Skin epidermis (tissue), 12 donors: ENCODE data around the gene SSR4.
A peak's percentile ranks its signal among the peaks of the same experiment; 100 is the strongest.
"Not testable (repeated sequence)": the region's sequence is repeated elsewhere in the genome, so short reads cannot be mapped to it uniquely, and the experiment has no call there.

Source experiments
- H3K27ac ChIP-seq, 21 experiments: fragments of 200-600 bp; sonication (generic) in 11 of 21; one replicate each; pipeline ENCODE4 v1.5.0; 2020; ENCODE audit warnings: mild to moderate bottlenecking in 3 of 21, inconsistent platforms in 2 of 21, moderate library complexity in 2 of 21
- H3K4me3 ChIP-seq, 7 experiments: fragments of 200-600 bp; sonication (generic) in 2 of 7; one replicate each; pipeline ENCODE4 v1.5.0; 2020; ENCODE audit warnings: inconsistent platforms in 2 of 7, mild to moderate bottlenecking in 2 of 7, moderate library complexity in 1 of 7

Gene SSR4

DNA sequence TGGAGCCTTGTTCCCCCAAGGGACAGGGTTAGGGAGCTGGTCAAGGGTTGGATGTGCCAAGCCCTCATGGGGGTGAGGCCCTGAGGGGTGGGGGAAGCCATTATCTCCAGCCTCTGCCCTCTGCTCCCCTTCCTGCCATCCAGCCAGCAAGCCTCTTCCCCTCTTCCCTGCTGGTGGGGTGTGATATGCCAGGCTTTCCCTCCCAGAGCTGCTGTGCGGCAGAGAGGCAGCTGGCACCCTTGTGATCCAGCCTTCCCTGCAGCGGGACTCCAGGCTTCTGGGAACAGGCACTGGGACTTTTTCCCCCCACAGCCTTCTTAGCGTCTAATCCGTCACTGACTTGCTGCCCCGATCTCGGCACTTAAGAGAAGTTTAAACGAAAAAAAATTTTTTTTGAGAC is 6.3 kb downstream of the SSR4 start:
- Histone ChIP-seq H3K4me3 (no peak overlapping the region), H3K27ac (no peak overlapping the region)

DNA sequence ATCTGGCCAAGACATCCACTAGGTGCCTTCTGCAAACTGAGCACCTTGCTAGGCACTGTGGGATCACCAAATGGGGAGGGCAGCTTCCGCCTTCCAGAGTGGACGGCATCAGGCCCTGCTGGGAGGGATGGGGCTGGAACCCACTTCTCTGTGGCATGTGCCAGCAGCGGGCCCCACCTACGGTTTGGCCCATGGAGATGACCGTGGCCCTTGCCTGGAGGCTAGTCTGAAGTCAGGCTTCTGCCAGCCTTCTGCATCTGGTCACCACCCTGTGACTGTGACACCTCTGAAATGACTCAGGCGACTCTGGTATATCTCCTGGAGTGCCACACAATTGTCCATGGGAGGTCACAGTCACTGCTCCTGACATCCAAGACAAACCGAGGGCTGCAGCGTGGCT is 7.2 kb downstream of the SSR4 start:
- Histone ChIP-seq H3K27ac (no peak overlapping the region), H3K4me3 (no peak overlapping the region)

DNA sequence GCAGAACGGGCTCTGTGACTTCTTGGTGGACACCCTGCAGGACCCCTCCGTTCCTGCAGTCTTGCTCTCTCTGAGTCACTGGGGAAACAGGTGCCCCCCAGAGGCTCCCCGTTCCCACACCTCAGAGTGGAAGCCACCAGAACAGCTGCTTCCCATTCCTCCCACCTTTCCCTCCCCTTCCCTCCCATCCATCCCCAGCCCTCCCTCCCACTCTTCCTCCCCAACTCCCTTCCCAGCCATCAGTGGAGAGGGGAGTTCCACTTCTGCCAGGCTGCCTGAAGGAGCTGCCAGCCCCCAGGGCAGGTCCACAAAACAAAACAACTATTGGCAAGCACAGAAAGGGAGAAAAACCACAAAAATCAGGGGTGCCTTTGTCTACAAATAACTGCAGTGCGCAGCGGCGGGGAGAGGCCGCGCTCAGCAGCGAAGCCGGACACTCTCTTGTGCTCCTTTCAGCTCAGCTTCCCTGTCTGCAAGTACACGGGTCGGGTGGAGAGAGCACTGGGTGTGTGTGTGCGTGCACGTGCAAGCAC is 8.1 kb downstream of the SSR4 start:
- Histone ChIP-seq H3K27ac (no peak overlapping the region), H3K4me3 (no peak overlapping the region)

DNA sequence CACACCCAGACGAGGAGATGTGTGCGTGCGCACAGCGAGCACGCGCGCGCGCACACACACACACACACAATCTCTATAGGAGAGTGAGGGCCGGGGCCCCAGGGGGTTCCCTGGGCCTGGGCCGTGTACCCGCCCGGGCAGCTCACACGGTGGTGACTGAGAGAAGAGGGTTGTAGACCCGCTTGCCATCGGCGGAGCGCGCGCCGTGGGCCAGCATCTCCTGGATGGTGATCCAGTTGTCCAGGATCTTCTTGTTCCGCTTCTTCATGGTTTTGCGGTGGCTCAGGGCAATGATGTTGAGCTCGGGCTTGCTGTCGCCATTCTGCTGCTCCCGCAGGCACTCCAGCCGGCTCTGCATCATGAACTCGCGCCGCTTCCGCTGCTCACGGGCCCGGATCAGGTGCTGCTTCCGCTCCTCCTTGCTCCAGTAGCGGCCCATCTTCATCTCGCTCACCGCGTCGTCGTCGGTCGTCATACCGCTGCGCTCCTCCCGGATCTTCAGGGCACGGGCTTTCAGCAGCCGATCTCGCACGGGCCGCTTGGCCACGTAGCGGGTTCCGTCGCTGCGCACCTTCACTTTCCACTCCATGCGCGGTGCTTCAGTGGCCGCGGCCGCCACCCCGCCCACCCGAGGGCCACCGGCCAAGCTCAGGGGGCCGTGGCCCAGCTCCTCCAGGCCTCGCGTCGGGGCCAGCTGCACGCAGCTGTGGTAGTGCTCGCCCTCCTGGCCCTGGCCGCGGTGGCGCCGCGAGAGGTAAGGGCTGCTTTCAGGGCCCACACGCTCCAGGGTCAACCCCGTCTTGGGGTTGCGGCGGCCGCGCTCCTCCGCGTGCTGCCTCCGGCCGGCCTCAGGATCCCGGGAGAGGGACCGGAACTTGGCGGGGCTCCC is 9.0 kb downstream of the SSR4 start:
- Histone ChIP-seq H3K4me3 (no peak overlapping the region), H3K27ac (no peak overlapping the region)

DNA sequence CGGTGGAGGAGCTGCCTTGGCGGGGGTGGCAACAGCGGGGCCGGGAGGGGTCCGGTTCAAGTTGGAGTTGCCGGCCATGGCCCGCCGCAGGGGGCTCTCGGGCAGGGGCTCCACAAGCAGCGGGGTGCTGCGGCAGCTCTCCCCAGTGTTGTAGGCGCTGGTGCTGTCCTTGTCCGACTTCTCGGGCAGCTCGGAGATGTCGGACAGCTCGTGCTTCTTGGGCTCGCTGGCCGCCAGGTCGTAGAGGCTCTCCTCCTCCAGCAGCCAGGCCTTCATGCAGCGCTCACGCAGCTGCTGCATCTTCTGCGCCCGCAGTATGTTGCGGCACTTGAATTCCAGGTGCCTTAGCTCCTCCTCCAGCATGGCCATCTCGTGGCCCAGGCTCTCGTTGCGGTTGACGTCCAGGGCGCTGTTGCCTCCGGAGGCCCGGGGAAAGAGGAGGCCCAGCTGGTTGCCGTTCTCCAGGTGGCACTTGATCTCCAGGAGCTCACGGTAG is 9.7 kb downstream of the SSR4 start:
- H3K27ac ChIP-seq = no peak overlapping the region
- no peak overlapping the region for H3K4me3 ChIP-seq

DNA sequence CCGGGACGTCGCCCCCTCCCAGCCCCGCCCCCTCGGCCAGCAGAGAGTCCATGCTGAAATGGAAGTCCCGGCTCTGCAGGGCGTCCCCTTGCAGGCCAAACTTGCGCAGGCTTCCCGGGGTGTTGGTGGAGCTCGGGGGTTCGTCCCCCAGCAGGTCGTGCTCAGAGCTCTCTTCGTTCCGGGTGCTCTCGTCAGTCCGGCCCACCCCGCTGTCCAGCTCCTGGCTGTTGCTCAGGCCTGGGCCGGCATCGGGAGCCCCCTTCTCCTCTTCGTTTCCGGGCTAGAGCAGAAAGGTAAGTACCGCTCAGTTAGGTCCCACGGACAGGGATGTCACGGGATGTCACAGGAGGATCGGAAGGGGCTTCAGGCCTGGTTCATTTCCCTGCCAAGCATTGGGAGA is 10.2 kb downstream of the SSR4 start:
- H3K27ac ChIP-seq = no peak overlapping the region

DNA sequence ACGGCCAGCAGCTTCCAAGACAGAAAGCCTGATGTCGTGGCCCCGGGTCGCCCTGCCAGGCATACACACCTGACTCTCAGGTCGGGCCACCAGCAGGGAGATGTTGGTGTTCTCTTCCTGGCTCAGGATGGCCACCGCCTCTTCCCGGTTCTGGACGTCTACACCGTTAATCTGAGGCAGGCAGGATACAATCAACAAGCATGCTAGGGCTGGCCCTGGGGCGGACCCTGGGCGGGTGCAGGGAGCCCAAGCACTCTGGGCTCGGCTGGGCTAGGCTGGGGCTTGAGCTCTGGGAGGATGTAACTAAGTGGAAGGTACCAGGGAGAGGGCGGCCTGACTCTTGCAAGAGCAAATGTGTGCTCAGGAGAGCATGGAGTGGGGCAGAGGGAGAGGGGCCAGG is 11.0 kb downstream of the SSR4 start:
- Histone ChIP-seq H3K27ac (no peak overlapping the region), H3K4me3 (no peak overlapping the region)

More for the DNA sequence above, 10.2 kb downstream of the SSR4 start:
- no peak overlapping the region for H3K4me3 ChIP-seq

DNA sequence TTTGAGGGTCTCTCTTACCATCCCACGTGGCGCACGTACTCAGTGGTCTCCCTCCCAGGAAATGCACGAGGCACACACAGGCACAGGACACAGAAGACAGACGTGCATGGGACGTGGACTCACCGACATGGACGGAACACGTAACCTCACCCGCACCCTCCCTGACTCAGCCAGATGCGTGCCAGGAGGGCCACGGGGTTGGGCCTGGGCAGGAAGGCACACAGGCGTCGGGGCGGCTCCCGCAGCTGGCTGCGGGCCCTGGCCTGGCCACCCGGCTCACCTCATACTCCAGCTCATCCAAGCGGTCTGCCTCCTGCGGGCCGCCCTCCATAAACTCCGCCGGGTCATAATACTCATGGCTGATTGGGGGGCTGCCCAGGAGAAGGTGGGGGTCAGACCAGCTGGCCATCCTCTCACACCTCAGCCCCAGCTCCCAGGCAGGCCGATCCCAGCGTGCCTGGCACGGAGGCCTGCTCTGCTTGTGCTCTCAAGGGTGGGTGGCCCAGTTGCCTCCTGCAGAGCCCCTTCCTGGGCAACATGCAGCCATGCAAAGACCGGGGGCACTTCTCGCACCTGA is 12.6 kb downstream of the SSR4 start:
- Histone ChIP-seq H3K27ac (no peak overlapping the region), H3K4me3 (no peak overlapping the region)

DNA sequence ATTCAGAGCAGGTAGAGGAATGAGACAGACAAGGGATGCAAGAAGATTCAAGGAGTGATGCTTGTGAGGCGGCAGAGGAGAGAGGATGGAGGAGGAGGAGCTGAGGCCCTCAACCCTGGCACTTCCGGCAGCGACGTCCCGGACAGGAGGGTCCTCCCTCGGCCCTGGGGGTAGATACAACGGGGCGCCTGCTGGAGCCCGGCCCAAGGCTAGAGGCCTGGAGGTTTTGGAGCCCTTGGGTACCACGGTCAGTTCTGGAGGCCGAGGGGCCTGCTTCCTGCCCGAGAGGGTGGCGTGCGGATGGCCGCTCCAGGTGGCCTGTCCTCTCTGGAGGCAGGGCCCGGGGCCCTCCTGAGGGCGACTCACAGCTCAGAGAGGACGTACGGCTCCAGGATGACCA is 13.5 kb downstream of the SSR4 start:
- H3K27ac ChIP-seq = no peak overlapping the region
- no peak overlapping the region for H3K4me3 ChIP-seq

DNA sequence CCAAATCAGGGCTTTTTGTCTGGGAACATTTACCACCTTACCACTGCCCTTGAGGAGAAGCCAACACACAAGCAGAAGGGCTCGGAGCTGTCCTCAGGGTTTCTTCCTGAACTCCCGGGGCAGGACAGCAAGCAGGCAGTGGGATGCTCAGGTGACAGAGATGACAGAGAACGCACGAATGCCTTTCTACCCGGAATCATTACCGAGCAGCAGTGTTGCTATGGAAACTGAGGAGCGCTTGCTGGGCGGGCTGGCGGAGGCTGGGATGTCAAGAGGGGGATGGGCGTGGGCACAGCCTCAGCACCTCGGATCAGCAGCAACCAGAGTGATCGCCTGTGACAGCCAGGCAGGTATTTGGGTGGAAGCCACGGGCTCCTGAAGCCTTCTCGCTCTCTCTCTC is 17.8 kb downstream of the SSR4 start:
- Histone ChIP-seq H3K4me3 (no peak overlapping the region), H3K27ac (no peak overlapping the region)

DNA sequence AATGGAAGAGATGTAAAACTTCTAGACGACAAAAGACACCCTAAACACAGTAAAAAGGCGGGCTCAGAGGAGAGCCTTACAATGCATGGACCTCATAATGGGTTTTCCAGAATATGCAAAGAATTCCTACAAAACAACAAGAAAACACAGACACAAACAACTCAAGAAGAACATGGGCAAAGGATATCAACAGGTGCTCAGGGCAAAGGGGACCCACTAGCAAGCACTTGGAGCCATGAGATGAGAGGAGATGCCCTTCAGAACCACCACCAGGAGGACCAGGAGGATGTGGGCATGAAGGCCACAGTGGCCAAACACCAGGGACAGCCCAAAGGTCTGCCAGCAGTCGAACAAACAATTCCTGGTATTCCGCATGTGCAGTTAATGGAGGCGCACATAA is 18.7 kb downstream of the SSR4 start:
- Histone ChIP-seq H3K4me3 (no peak overlapping the region), H3K27ac (no peak overlapping the region)

DNA sequence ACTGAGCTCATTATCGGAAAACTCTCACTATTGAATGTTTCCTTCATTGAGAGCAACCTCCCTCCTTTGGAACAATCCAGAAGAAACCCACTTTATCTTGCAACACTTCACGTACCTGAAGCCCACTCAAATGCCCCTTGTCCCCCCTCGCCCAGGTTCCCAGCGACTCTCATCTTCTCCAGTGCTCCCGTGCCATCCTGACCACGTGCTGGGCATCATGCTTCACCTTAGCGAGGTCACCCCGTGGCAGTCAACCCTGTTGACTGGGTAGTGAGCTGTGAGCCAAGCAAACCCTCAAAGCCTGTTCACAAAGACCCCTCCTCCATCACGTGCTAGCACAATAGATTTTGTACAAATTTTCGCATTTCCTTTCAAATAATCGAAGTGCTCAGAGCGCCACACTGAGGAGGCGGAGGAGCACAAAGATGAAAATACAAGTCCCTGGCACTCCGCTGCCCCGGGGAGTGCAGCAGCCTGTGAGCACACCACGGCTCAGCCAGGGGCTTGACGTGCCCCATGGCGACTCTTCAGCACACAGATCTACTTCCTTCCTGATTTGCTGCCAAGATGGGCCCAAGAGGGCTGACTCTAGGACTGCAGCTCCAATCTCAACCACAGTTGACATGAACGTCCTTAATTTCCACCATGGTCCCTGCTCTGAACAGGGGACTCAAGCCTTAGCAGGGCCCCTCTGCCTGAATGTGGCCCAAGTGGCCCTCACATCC is 20.3 kb downstream of the SSR4 start:
- Histone ChIP-seq H3K4me3 (no peak overlapping the region), H3K27ac (no peak overlapping the region)

DNA sequence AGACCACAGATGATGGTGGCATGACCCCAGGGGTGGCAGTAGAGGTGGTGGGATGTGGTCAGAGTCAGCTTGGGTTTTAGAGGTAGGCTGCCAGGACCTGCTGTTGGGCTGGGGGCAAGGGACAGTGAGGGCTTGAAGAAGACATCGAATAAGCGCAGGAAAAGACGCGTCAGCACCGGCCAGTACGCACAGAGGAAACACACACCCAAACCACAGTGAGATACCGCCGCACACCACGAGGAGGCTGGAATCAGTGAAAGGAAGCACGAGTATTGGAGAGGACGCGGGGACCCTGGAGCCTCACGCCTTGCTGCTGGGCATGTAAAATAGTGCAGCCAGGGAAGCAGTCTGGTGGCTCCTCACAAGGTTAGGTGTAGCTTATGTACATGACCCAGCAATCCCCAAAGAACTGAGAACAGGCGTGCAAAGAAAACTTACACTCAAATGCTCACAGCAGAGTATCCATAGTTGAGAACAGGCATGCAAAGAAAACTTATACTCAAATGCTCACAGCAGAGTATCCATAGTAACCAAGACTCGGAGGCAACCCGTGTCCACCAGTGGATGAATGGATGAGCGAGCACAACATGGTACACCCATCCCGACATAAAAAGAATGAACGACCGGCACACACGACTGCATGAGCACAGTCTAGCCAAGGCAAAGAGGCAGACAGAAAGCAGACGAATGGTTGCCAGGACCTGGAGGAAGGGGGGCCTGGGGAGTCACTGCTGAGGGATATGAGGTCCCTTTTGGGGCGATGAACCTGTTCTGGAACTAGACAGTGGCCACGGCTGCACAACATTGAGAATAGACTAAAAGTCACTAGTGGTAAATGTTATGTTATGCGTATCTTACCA is 22.6 kb downstream of the SSR4 start:
- no peak overlapping the region for H3K4me3 ChIP-seq
- H3K27ac ChIP-seq = no peak overlapping the region

DNA sequence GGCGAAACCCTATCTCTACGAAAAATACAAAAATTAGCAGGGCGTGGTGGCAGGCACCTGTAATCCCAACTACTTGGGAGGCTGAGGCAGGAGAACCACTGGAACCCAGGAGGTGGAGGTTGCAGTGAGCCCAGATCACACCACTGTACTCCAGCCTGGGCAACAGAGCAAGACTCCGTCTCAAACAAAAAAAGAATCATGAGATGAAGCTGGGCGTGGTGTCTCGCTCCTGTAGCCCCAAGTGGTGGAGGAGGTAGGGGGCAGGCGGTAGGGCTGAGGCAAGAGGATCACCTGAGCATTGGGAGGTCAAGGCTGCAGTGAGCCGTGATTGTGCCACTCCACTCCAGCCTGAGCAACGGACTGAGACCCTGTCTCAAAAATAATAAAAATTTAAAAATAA is 23.6 kb downstream of the SSR4 start:
- not testable (repeated sequence) for H3K4me3 ChIP-seq, H3K27ac ChIP-seq

DNA sequence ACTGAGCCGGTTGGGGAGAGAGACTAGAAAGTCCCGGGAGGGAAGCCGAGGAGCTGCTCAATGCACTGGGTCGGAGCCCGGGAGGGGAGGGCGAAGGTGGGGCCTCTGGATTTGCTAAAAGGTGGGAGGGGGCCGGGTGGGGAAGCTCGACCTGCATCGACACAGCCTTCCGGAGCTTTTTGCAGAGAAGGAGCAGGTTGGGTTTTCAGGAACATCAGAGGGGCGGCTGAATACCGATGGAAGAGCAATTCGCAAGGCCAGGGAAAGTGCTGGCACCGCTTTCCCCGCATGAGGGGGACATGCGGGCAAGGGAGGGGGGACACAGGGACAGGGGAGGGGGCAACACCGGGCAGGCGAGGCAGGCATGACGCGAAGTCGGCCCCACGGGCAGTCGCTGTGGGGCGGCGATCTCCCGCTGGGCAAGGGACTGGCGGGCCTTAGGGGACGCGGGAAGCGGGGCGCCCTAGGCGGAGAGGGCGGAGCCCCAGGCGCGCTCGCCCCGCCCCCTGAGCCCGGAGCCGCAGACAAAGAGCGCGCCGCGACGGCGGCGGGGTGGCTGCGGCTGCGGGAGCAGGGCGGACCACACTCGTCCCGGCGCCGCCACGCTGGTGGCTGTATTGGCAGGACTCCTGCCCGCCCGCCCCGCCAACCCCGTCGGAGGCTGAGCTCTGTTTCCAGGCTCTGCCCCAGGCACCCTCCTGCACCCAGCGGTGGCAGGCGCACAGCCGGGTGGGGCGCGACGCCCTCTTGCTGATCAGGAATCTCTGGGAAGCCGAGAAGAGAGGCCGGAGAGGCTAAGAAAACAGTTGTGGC is 24.3 kb downstream of the SSR4 start:
- Histone ChIP-seq H3K27ac (peak overlapping the region in 2 of 21 experiments; percentile 37 to 42), H3K4me3 (peak overlapping the region; percentile 1 to 36 (median 20))

DNA sequence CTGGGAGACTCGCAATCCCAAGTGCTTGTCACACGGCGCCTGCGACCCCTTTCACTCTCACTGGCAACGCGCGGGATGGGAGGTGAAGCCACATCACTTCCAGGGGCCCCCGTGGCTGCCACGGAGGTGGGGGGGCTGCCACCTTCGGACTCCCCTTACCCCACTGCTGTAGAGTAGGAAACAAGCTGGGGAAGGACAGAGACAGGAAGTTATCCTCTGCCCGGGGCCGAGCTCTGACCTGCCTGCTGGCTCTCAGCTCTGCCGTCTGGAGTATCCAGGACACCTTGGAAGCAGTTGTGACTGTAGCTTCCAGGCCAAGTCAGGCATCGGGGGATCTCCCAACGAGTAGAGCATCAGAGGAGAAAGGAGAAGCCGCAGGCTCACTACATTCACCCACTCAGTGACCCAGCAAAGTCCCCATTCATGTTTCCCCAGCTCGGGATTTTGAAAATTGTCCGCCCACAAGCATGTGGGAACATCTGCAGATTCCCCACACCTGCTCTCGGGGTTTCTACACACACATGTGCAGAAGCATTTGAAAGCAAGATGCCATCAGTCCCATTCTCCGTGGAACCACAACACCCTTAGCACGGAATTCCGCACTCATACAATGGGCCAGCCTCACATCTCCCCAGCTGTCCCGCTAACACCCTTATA is 25.0 kb downstream of the SSR4 start:
- Histone ChIP-seq H3K4me3 (peak overlapping the region; percentile 1 to 36 (median 20)), H3K27ac (peak overlapping the region in 1 of 21 experiments; percentile 37)

DNA sequence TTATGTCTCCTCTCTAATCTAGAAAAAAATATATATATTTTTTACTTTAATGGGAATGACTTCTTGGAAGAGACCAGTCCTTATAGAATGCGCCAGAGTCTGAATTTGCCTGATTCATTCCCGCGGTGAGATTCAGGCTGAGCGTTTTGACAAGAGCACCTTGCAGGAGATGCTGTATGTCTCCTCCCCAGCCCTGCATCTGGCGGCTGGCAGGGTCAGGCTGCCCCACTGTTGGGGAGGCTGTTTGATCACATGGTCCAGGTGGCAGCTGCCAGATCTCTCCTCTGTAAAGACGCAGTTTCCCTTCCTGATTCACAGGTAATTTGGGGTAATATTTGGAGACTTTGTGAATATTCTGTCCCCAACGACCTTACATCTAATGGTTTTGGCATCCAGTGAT is 26.1 kb downstream of the SSR4 start:
- no peak overlapping the region for H3K4me3 ChIP-seq
- no peak overlapping the region for H3K27ac ChIP-seq

DNA sequence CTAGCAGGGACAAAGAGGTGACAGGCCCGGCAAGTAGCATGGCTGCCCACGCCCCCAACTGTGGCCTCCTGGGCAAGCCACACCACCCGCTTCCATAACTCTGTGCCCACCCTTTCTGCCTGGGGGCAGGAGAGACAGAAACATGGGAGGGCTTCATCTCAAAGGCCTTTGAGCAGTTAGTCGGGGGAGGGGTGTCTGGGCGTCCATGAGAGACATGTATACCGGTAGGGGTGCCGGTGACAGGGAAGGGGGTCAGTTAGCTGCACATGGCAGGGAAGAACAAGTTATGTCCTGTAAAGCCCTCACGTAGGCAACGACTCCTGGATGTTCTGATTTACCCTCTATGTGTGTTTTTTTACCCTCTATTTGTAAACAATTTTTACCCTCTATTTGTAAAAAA is 26.6 kb downstream of the SSR4 start:
- no peak overlapping the region for H3K27ac ChIP-seq
- H3K4me3 ChIP-seq = no peak overlapping the region
